Limb (tissue), 2 donors: ENCODE data around the gene PRR5L.

Source experiments
- DNase-seq, 2 donors: peaks; one replicate each; pipeline ENCODE4 v3.0.0-alpha.2; 2016; ENCODE audit errors: extremely low spot score in 2 of 2

Gene PRR5L

DNA sequence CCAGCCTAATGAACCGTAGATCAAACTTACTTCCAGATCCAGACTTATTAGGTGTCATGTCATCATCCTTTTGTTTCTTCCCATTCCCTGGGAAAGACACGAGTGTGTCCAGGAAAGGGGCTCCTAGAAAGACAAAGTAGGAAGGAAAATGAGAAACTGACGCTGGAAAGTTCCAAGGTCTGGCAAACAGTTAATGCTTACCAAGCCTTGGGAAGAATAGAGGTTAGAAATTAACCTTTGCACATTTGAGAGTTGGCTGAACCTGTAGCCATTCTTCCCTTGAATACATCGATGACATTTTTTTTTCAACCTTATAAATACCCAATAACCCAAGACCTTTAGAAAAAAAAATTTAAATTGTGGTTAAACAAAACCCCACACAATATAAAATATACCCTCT lies 136.7 kb downstream of the PRR5L start:
- no peak for DNase-seq

DNA sequence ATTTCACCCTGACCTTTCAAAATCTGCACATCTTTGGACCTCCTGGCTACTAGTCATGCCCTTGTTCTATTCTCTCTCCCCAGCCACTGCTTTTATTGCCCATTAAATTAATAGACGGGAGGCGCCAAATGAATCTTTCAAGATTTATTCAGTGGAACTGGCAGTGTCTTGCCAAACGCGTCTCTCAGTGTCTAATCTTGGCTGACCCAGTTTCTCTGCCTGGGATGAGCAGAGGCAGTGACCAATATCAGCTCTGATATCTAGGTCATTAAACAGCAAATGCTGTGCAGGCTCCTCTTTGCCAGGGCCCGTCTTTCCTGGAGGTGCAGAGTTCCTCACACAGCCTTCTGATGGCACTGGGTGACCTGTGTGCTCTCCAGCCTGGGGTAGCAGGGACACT lies 140.0 kb downstream of the PRR5L start:
- DNase-seq = no peak

DNA sequence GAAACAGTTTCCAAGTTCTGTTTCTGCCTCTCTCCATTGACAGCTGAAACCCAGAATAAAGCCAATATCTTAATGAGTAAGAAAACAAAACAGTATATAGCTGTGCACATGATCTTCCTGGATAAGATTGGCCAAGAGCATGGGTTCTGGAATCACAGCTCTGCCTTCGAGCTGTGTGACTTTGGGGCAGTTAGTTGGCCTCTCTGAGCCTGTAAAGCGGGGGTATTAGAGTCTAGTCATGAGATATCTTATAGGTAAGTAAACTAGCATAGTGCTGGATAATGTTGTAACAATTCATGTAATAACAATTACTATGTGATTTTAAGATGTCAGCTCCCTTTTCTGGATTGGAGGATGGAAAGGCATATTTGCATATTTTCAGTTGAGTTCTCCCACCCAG lies 140.5 kb downstream of the PRR5L start:
- no peak for DNase-seq

DNA sequence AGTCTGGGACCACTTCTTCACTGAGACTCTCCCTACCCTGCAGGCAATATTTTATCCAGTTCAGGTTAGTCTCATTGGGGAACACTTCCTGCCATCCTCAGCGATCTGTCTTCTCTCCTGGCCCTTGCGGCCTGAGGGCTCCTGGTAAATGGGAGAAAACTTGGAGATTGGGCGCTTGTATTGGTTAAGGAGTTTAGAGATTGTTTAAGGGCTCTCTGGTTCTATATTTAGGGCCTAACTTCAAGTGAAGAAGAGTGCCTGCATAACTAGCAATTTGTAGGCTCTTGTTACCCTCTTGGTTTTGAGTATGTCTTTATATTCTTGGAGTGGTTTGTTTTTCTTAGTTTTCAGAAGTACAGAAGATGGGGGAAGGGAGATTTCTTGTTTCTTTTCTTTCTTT lies 141.3 kb downstream of the PRR5L start:
- no peak for DNase-seq

DNA sequence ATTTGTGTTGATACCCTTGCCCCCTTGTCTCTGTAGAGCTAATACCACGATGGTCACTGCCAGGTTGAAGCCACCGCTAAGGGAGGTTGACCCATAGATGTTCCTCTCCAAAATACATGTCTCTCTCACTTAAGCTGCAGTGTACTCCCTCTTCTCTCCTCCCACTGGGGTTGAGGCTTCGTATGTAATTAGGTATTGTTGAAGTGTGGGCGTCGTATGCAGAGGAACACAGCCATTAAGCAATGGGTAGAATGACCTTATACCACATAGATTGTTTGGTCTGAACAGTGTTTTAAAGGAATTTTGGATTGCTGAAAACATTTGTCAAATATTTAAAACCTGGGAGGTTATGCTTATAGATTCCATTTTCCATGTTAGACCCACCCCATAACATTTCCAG lies 142.0 kb downstream of the PRR5L start:
- DNase-seq = no peak

DNA sequence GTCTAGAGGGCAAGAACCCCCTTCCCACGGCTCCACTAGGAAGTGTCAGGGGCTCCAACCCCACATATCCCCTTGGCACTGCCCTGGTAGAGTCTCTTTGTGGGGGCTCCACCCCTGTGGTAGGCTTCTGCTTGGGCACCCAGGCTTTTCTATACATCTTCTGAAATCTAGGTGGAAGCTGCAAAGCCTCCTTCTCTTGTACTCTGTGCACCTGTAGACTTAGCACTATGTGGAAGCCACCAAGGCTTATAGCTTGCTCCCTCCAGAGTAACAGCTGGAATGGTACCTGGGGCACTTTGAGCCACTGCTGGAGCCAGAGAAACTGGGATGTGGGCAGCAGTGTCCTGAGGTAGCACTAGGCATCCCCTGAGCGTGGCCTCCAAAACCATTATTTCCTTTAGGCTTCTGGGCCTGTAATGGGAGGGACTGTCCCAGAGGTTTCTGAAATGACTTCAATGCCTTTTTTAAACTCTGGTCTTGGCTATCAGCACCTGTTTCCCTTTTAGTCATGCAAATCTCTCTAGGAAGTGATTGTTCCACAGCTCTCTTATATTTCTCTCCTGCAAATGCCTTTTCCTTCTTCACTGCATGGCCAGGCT lies 145.6 kb downstream of the PRR5L start:
- DNase-seq = no peak

DNA sequence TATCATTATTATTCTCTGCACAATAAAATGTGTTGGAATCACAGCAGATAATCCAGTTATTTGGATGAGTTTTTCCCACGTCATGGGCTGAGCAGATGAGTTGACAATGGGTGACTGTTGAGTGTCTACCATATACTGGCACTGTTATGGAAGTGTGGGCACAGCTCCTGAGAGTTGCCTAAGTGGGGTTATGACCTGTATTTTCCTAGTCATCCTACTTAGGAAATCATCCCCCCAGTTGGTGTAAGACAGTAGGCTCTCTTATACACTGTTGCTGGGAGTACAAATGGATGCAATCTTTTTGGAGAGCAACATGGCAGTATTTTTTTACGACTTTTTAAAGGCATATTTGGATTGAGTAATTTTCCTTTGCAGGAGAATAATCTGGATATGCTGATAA lies 147.6 kb downstream of the PRR5L start:
- no peak for DNase-seq

DNA sequence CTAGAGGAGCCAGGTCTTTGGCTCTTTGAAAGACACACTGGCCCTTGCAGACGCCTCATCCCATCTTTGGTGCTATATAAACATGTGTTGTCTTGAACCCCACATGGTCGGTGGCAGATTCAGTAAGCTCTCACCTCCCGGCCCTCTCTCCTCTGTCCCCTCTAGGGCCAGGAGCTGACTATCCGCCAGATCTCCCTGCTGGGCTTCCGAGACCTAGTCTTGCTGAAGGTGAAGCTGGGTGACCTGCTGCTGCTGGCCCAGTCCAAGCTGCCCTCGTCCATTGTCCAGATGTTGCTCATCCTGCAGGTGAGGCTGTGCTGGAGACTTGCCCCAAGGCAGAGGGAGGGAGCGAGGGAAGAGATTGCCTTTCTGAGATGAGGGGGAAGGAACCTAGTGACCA lies 150.0 kb downstream of the PRR5L start:
- DNase-seq = no peak

DNA sequence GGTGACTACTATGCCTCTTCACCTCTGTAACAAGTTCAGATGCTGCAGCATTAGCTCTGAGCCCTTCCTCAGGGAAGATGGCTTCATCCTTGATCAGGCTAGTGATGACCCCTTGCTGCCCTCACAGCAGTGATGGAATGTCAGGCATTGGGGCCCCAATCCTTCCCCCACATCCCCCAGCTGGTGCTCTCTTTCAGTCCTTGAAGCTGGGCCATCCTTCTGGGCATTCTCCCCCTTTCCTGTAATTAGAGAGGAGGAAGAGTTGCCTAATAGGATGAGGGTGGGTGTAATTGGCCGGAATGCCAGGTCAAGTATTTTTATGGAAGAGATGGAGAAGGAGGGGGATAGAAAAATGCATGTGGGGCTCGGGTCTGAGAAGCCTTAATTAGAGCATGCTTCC lies 151.4 kb downstream of the PRR5L start:
- DNase-seq = no peak

DNA sequence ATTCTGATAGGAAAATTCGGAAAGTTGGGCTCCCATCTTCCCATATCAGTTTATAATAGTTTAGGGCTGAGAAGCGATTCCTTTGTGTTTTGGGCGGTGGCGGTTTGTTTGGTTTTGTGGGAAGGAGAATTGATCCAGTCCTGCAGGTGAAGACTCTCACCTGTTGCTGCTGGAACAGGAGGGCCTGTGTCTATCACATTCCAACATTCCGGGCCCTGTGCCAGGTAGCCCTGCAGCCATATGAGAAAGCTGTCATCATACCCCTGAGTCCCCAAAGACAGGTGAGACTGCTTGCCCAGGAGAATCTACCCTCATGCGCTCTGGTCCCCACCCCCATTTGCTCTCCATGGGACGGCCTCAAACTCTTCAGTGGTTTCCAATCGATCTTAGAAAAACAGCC lies 151.9 kb downstream of the PRR5L start:
- no peak for DNase-seq

DNA sequence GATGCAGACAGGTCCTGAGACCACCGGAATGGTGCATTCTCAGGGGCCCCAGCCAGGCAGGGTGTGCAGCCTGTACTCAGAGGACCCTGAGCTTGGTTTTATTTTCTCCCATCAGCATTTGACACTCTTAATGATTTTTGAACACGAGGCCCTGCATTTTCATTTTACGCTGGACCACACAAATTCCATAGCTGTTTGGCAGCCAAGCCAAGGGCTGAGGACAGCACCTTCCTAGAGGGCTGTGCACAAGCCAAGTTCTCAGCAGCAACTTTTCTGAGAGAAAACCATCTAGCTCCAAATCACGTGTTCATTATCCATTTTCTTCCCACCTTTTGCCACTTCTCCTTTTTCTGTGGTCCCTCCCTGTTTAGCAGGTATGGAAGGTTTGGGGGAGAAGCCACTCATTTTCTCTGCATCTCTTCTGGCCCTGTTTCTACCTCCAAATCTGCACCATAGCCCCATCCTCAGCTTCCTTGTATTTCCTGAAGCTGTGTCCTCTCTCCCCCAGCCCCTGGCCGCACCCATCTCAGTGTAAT lies 153.5 kb downstream of the PRR5L start:
- DNase-seq = no peak

DNA sequence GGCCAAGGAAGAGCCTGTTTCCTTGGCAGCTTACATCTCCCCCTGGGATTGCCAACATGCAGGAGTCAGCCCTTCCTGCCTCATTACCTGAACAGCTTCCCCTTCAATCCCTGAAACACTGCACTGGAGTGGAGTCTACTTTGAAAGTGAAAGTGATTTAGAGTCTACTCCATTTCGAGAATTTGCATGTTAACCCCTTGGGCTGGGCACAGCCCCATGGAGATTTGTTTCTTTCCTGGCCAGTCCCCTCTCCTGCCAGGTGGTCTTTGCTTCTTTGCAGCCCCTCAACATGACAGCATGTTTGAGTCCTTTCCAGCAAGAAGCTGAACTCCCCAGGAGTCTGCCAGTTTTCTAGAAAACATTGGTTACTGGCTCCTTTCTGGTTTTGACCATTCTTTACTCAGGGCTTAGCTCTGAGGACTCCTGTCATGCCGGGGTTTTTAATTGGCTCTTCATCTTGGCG lies 154.1 kb downstream of the PRR5L start:
- no peak for DNase-seq

DNA sequence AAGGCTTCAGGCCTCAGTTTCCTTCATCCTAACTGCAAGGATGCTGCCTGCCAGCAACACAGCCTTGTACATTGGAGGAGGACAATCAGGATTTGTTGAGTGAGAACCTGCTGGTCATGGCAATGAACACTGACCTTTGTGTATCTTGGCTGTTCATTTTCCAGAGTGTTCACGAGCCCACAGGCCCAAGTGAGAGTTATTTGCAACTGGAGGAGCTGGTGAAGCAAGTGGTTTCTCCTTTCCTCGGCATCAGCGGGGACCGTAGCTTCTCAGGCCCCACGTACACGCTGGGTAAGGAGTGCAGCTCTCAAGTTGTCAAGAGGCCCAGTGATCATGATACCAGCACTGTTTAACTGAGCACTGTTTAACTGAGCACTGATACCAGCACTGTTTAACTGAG lies 155.0 kb downstream of the PRR5L start:
- DNase-seq = no peak

DNA sequence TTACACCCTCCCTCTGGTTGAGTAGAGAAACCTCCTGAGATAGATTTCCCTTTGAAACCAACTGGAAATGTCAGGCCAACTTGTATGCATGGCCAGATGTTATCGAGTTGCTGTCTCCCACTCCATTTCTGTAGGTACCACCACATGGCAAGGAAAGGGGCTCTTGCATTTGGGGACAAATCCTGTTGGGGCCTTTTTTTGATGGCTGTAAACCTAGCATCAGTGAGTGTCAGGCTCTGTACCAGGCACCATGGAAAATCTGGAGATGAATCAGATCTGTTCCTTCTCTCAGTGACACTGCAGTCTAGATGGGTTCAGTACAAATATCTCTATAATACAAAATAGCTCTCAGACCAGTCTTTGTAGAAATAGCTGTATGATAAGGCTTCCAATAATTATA lies 155.6 kb downstream of the PRR5L start:
- no peak for DNase-seq

DNA sequence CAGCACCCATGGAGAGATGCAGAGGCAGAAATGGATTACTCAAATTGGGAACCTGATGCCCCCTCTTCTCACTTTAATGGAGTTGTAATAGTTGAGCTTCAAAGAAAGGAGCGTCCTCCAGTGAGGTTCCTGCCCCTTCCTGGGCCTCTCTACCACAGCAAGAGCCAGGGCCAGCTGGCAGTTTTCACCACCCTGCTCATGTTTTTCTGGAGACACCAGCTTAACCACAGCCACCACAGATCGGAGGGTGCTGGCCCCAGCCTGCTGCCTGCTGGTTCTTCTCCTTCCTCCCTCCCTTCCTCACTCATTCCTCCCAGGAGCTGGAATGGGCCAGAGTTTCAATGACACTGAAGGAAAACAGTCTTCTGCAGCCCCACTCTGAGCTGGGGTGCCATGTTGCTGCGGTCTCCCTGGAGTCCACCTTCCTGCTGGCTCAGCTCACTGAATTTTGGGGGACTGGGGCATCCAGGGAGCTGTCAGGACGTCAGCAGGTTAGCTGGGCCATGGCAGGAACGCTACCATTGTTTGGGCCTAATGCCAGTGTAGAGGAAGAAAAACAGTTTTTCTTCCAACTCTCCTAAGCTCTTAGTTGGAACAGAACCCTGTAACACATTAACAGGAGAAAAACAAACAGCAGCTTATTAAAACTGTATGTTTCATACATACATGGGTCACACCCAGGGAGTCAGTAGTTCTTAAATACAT lies 156.3 kb downstream of the PRR5L start:
- no peak for DNase-seq

DNA sequence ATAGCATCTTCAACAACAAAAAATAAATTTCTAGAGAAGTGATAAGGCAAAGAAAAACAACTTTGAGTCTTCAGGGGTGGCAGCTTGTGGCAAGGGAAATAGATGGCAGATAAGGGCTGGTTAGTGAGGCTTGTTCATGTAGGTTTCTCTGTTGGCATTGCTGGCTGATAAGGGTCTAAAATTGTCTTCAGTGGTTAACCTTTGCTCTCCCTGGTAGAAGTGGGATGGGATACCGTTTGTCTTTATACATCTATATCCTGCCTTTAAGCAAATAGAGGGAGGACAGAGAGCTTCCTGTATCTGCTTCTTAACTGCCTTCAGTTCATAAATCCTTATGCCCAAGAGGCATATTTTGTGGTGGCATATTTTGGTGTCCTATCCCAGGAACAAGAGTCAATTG lies 156.9 kb downstream of the PRR5L start:
- DNase-seq = no peak

DNA sequence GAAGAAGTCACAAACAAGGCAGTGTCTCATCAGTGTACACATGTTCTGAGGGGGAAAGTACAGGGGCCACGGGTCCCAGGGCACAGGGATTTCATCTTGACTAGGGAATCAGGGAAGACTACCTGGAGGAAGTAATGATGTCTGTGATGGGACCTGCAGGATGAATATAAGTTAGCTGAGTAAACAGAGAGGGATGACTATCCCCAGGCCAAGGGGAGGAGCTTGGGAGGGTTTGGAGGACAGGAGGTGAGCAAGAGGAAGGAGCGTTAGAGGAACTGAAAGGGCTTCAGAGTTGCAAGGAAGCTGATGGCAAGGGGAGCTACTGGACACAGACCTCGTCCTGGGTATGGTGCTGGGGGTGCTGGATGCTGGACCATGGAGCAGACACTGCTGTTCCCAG lies 157.6 kb downstream of the PRR5L start:
- no peak for DNase-seq

DNA sequence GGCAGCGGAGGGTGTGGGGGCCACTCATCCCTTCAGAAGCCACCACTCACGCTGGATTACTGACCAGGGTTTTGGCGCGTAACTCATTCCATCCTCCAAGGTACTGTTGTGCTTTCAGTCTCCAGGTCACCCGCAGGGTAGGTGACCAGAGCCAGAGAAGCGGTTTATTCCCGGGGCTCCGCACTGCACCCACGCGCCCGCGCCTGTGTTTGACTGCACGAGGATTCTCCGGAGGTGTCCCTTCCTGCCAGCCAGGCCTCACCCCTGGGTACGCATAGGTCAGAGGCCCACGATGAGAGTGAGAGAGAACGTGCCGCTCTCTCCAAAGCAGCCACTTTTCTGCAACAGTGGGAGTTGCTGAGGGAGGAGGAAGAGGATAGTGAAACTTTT lies 158.5 kb downstream of the PRR5L start:
- DNase-seq = no peak

DNA sequence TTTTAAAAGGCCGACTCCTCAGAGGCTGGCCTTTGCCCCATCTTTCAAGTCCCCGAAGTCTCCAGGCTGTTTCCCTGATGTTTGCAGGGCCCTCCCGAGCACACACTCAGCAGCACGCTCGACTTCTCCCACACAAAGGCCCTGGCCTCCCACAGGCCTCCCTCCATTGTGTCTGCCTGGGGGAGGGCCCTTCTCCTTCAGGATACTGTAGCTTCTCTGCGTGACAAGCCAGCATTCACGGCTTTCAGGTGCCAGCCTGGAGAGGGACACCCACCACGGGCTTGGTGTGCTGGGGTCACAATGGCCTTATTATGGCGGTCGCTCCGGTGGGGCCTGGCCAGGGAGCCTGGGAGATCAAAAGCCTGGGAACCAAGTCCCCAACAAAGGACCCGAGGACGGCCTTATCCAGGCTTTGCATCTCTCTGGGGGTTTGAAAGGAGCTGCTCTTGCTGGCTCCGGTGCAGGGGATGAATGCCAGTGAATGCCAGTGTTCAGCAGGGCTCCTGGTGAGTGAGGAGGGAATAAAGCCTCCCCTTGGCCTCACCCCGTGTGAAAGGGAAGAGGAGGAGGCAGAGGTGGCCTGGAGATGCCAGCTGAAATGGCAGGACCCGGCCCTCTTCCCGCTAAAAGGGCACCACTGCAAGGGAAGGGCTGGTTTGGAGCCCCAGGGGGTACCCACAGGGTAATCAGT lies 159.0 kb downstream of the PRR5L start:
- peak in 1 of 2 donors; percentile 42 for DNase-seq

DNA sequence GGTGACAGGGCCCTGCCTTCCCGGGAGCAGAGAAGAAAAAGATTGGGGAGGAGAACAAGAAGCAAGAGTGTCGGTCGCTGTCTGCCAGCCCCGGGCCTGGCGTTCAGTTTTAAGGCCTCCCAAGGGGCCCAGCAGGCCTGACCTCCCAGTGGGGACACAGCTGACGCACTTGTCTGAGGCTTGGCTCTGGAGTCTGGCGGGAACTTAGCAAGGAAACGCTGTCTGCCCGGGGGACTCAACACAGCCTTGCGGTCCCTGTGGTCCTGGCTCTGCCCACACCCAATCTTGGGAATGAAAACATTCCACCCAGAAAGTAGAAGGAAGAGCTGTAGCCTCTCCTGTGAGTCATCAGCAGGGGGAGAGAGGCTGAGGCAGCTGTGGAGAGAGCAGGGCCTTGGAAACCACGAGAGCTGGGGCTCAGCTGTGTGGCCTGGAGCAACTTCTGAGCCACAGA lies 159.6 kb downstream of the PRR5L start:
- peak; percentile 55 to 65 for DNase-seq

DNA sequence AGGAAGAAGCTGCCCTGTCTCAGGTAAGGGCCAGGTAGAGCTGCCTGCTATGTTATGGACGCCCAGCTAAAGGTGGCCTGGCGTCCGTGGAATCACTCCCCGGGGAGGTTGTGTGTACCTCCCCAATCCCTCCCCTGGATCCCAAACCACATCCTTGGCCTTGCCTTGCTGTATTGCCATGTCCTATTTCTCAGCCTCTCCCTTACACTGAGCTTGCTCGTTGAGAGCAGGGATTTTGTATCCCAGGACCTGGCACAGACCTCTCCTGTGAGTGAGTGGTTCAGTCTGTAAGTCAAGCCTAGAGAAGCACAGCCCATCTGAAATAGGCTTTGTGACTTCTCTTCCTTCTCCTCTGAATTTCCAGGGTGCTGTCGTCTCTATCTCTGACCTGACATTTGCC lies 160.1 kb downstream of the PRR5L start:
- no peak for DNase-seq

DNA sequence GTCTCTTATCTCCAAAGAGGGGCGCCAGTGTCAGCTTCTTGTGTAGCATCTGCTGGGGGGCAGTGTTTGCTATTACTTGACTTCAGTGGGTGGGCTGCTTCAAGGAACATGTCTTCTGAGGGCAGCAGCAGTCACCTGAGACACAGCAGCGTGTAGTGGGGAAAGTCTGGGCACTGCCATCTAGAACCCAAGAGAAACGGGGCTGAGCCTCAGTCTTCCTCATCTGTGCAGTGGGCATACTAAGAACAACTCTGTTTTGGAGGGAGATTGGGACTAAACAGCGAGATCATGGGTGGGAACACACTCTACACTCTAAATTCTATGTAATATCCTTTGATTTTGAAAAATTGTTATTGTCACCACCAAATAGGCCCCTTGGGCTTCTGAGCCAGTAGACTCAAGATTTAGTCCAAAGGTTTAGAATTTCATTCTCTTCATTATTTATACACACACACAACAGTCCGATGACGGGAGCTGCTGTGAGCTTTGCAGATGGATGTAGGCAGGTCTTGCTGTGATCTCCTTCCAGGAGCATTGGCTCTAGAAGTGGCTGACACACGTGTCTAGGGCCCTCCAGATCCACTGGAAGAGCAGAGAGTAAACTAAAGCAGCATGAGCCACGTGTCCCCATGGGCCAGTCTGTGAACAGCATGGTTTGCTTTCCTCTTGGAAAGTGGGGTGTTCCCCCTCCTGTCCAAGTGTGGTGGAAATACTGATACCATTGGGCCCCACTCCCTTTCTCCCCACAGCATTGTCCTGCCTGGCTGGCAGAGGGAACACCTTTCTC lies 162.2 kb downstream of the PRR5L start:
- peak in 1 of 2 donors; percentile 21 for DNase-seq
